Measurements from ENCODE around the gene EHMT1. TPM values are rescaled to one million over a fixed set of nuclear protein-coding genes. Genes with fewer than 3 reads are reported as not detected.

The EHMT1 gene
- total and polyA plus RNA-seq, 2 experiments from 2014 or later, result 162 to 177 TPM

DNA sequence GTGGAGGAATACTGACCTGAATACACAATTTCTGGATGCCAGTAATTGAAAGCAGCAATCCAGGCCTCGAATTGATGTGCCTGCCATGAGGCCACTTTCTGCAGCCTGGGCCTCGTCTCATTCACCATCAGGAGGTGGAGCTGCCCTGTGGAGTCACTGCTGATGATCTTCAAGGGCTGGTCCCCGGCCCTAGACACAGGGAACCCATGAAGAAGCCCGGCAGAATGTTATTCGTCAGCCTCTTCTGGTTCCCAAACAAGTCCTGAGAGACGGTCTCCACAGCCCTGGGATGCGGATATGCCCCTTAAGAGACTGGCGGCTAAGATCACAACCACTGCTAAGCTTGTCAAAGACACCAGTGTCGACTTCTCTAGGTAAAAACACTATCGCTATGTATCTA lies 44.6 kb upstream of the EHMT1 start (continued):
- TF ChIP-seq, protein P1, sequence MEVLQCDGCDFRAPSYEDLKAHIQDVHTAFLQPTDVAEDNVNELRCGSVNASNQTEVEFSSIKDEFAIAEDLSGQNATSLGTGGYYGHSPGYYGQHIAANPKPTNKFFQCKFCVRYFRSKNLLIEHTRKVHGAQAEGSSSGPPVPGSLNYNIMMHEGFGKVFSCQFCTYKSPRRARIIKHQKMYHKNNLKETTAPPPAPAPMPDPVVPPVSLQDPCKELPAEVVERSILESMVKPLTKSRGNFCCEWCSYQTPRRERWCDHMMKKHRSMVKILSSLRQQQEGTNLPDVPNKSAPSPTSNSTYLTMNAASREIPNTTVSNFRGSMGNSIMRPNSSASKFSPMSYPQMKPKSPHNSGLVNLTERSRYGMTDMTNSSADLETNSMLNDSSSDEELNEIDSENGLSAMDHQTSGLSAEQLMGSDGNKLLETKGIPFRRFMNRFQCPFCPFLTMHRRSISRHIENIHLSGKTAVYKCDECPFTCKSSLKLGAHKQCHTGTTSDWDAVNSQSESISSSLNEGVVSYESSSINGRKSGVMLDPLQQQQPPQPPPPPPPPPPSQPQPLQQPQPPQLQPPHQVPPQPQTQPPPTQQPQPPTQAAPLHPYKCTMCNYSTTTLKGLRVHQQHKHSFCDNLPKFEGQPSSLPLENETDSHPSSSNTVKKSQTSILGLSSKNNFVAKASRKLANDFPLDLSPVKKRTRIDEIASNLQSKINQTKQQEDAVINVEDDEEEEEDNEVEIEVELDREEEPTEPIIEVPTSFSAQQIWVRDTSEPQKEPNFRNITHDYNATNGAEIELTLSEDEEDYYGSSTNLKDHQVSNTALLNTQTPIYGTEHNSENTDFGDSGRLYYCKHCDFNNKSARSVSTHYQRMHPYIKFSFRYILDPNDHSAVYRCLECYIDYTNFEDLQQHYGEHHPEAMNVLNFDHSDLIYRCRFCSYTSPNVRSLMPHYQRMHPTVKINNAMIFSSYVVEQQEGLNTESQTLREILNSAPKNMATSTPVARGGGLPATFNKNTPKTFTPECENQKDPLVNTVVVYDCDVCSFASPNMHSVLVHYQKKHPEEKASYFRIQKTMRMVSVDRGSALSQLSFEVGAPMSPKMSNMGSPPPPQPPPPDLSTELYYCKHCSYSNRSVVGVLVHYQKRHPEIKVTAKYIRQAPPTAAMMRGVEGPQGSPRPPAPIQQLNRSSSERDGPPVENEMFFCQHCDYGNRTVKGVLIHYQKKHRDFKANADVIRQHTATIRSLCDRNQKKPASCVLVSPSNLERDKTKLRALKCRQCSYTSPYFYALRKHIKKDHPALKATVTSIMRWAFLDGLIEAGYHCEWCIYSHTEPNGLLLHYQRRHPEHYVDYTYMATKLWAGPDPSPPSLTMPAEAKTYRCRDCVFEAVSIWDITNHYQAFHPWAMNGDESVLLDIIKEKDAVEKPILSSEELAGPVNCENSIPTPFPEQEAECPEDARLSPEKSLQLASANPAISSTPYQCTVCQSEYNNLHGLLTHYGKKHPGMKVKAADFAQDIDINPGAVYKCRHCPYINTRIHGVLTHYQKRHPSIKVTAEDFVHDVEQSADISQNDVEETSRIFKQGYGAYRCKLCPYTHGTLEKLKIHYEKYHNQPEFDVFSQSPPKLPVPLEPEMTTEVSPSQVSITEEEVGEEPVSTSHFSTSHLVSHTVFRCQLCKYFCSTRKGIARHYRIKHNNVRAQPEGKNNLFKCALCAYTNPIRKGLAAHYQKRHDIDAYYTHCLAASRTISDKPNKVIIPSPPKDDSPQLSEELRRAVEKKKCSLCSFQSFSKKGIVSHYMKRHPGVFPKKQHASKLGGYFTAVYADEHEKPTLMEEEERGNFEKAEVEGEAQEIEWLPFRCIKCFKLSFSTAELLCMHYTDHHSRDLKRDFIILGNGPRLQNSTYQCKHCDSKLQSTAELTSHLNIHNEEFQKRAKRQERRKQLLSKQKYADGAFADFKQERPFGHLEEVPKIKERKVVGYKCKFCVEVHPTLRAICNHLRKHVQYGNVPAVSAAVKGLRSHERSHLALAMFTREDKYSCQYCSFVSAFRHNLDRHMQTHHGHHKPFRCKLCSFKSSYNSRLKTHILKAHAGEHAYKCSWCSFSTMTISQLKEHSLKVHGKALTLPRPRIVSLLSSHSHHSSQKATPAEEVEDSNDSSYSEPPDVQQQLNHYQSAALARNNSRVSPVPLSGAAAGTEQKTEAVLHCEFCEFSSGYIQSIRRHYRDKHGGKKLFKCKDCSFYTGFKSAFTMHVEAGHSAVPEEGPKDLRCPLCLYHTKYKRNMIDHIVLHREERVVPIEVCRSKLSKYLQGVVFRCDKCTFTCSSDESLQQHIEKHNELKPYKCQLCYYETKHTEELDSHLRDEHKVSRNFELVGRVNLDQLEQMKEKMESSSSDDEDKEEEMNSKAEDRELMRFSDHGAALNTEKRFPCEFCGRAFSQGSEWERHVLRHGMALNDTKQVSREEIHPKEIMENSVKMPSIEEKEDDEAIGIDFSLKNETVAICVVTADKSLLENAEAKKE (CRISPR knock-in tag; IDR thresholded peaks at IDR 0.05), result no peak
- TF ChIP-seq ZNF331 (CRISPR knock-in tag; IDR thresholded peaks at IDR 0.05; ENCODE audit: low read depth), result no peak
- no peak for TF ChIP-seq EZH2phosphoT487 (IDR thresholded peaks at IDR 0.05; ENCODE audit: unreplicated experiment)

DNA sequence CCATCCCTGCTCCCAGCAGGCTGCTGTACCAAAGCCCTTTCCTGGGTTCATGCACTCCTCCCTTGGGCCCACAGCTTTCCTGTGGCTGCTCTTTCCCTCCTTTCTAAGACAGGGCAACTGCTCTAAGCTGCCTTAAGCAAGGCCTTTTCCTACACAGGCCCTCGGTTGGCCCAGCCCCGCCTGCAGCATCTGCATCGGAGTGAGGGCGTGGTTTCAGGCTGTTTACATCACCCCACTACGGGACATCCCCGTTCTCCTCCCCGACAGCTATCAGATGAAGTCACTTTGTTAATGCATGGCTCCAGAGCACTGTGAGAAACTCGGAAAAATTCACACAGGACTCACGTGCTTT lies 43.5 kb upstream of the EHMT1 start:
- peaks cover 42% of the 10 kb centered on the region for H3K79me2 ChIP-seq (replicated peaks; ENCODE audit: insufficient read depth)
- H3K27me3 Mint-ChIP-seq (ENCODE audit: insufficient read depth, low read depth, poor library complexity), result peaks cover 19% of the 10 kb centered on the region
- H3K4me1 Mint-ChIP-seq, result peaks cover 19% of the 10 kb centered on the region
- H4K20me1 ChIP-seq (replicated peaks; ENCODE audit: insufficient read depth), result peaks cover 23% of the 10 kb centered on the region; the same call in 1 of the 2 replicates
- no peak overlapping the region for H3K27ac ChIP-seq (ENCODE audit: low read depth)
- no peaks in the 10 kb centered on the region for H3K9me2 ChIP-seq (ENCODE audit: insufficient read depth)
- H3K9me3 Mint-ChIP-seq, result no peaks in the 10 kb centered on the region
- H3F3A ChIP-seq (replicated peaks; ENCODE audit: low read depth), result peaks cover 18% of the 10 kb centered on the region; the same call in 1 of the 2 replicates
- no peak overlapping the region; the same call in 2 of the 3 replicates for H3K4me3 Mint-ChIP-seq
- H3K27me3 ChIP-seq (ENCODE audit: insufficient read depth), result no peaks in the 10 kb centered on the region
- peaks cover 17% of the 10 kb centered on the region for H3K4me1 ChIP-seq (ENCODE audit: insufficient read depth)
- H3K36me3 Mint-ChIP-seq (ENCODE audit: low read depth), result peaks cover 59% of the 10 kb centered on the region
- H3K4me2 ChIP-seq, result no peak overlapping the region
- no peak for ATAC-seq
- no peak for DNase-seq (ENCODE audit: low spot score)
- no peak overlapping the region for H2AFZ ChIP-seq
- H3K4me3 ChIP-seq, result no peak overlapping the region
- TF ChIP-seq, protein P2, sequence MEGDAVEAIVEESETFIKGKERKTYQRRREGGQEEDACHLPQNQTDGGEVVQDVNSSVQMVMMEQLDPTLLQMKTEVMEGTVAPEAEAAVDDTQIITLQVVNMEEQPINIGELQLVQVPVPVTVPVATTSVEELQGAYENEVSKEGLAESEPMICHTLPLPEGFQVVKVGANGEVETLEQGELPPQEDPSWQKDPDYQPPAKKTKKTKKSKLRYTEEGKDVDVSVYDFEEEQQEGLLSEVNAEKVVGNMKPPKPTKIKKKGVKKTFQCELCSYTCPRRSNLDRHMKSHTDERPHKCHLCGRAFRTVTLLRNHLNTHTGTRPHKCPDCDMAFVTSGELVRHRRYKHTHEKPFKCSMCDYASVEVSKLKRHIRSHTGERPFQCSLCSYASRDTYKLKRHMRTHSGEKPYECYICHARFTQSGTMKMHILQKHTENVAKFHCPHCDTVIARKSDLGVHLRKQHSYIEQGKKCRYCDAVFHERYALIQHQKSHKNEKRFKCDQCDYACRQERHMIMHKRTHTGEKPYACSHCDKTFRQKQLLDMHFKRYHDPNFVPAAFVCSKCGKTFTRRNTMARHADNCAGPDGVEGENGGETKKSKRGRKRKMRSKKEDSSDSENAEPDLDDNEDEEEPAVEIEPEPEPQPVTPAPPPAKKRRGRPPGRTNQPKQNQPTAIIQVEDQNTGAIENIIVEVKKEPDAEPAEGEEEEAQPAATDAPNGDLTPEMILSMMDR (conservative IDR thresholded peaks at IDR 0.05; ENCODE audit: low read depth in 2 of 2), result no peak
- TF ChIP-seq JUNB (IDR thresholded peaks at IDR 0.05; ENCODE audit: unreplicated experiment) (no peak), EZH2phosphoT487 (IDR thresholded peaks at IDR 0.05; ENCODE audit: unreplicated experiment) (no peak), STAT1 (IDR thresholded peaks at IDR 0.05; ENCODE audit: unreplicated experiment) (no peak)
- H3K27ac Mint-ChIP-seq, result no peak overlapping the region
- peaks cover 29% of the 10 kb centered on the region for H3K36me3 ChIP-seq (ENCODE audit: insufficient read depth)
